ENCODE measurements around the gene SLC13A5.

Gene SLC13A5

GRCh38 chr17:6674586-6674985 is 38.6 kb downstream of the SLC13A5 start:
- Histone ChIP-seq H3K4me3 (ENCODE audit: low read length) (no peak overlapping the region), H4K20me1 (ENCODE audit: control insufficient read depth, insufficient read depth, low read depth, low read length) (peaks cover 3% of the 10 kb centered on the region; the same call in 1 of the 2 replicates), H3K27ac (ENCODE audit: low read depth, low read length) (no peak overlapping the region), H3K36me3 (ENCODE audit: control insufficient read depth, low read length) (no peaks in the 10 kb centered on the region), H3F3A (ENCODE audit: control insufficient read depth, insufficient read depth) (no peaks in the 10 kb centered on the region), H3K79me2 (ENCODE audit: control insufficient read depth, low read length) (no peaks in the 10 kb centered on the region), H3K4me2 (ENCODE audit: low read length) (no peak overlapping the region), H3K27me3 (ENCODE audit: control insufficient read depth, low read length) (peaks cover 17% of the 10 kb centered on the region), H3K4me1 (ENCODE audit: control insufficient read depth, low read length) (no peaks in the 10 kb centered on the region), H3K9me2 (replicated peaks; ENCODE audit: control insufficient read depth, low read length) (no peaks in the 10 kb centered on the region), H3K9me3 (ENCODE audit: control insufficient read depth, insufficient read depth, low read length) (no peaks in the 10 kb centered on the region)
- TF ChIP-seq CTCF (IDR thresholded peaks at IDR 0.05; ENCODE audit: low read depth, low read length, poor library complexity, severe bottlenecking) (no peak), EZH2phosphoT487 (IDR thresholded peaks at IDR 0.05; ENCODE audit: borderline replicate concordance, low read length) (no peak)

GRCh38 chr17:6671431-6671830 is 41.7 kb downstream of the SLC13A5 start:
- peaks cover 3% of the 10 kb centered on the region; the same call in 1 of the 2 replicates for H4K20me1 ChIP-seq (ENCODE audit: control insufficient read depth, insufficient read depth, low read depth, low read length)
- no peaks in the 10 kb centered on the region for H3K27me3 ChIP-seq (ENCODE audit: control insufficient read depth, low read length)
- no peaks in the 10 kb centered on the region for H3F3A ChIP-seq (ENCODE audit: control insufficient read depth, insufficient read depth)
- H3K4me3 ChIP-seq (ENCODE audit: low read length), result no peak overlapping the region
- no peaks in the 10 kb centered on the region for H3K79me2 ChIP-seq (ENCODE audit: control insufficient read depth, low read length)
- H3K4me1 ChIP-seq (ENCODE audit: control insufficient read depth, low read length), result no peaks in the 10 kb centered on the region
- H3K9me2 ChIP-seq (replicated peaks; ENCODE audit: control insufficient read depth, low read length), result no peaks in the 10 kb centered on the region
- no peak overlapping the region for H3K4me2 ChIP-seq (ENCODE audit: low read length)
- no peak overlapping the region for H3K27ac ChIP-seq (ENCODE audit: low read depth, low read length)
- no peaks in the 10 kb centered on the region for H3K36me3 ChIP-seq (ENCODE audit: control insufficient read depth, low read length)
- TF ChIP-seq EZH2phosphoT487 (IDR thresholded peaks at IDR 0.05; ENCODE audit: borderline replicate concordance, low read length), result no peak
- TF ChIP-seq CTCF (IDR thresholded peaks at IDR 0.05; ENCODE audit: low read depth, low read length, poor library complexity, severe bottlenecking), result no peak
- no peaks in the 10 kb centered on the region for H3K9me3 ChIP-seq (ENCODE audit: control insufficient read depth, insufficient read depth, low read length)

- H3K79me2 ChIP-seq (ENCODE audit: control insufficient read depth, low read length), result no peaks in the 10 kb centered on the region
- no peaks in the 10 kb centered on the region for H3K9me2 ChIP-seq (replicated peaks; ENCODE audit: control insufficient read depth, low read length)
- no peak overlapping the region for H3K27ac ChIP-seq (ENCODE audit: low read depth, low read length)
- no peaks in the 10 kb centered on the region for H3K9me3 ChIP-seq (ENCODE audit: control insufficient read depth, insufficient read depth, low read length)
- H3K4me1 ChIP-seq (ENCODE audit: control insufficient read depth, low read length), result no peaks in the 10 kb centered on the region
- H3K4me2 ChIP-seq (ENCODE audit: low read length), result no peak overlapping the region
- TF ChIP-seq EZH2phosphoT487 (IDR thresholded peaks at IDR 0.05; ENCODE audit: borderline replicate concordance, low read length), result no peak
- no peak for TF ChIP-seq CTCF (IDR thresholded peaks at IDR 0.05; ENCODE audit: low read depth, low read length, poor library complexity, severe bottlenecking)
- H3F3A ChIP-seq (ENCODE audit: control insufficient read depth, insufficient read depth), result no peaks in the 10 kb centered on the region
- H4K20me1 ChIP-seq (ENCODE audit: control insufficient read depth, insufficient read depth, low read depth, low read length), result peaks cover 3% of the 10 kb centered on the region; the same call in 1 of the 2 replicates
- no peak overlapping the region for H3K4me3 ChIP-seq (ENCODE audit: low read length)
- no peaks in the 10 kb centered on the region for H3K27me3 ChIP-seq (ENCODE audit: control insufficient read depth, low read length)
- no peaks in the 10 kb centered on the region for H3K36me3 ChIP-seq (ENCODE audit: control insufficient read depth, low read length)
These were observed 42.2 kb downstream of the SLC13A5 start for GRCh38 chr17:6670999-6671398.
